GM19397 (cell line): ENCODE data around the gene EIF5A.

ENCODE experiments used
- ATAC-seq: cut with Tn5 transposase; IDR thresholded peaks from one replicate; pipeline ENCODE4 v1.9.1; 2021; ENCODE audit warnings: mild to moderate bottlenecking, moderate library complexity; ENCODE audit not compliant: unreplicated experiment

EIF5A gene

GRCh38 chr17:7284911-7285310, 22.5 kb upstream of the EIF5A start:
- no peak for ATAC-seq

GRCh38 chr17:7285679-7286078, 21.7 kb upstream of the EIF5A start:
- ATAC-seq = no peak

GRCh38 chr17:7289256-7290032, 18.0 kb upstream of the EIF5A start:
- ATAC-seq = no peak

- ATAC-seq = no peak
Measured at GRCh38 chr17:7290166-7290565, 17.3 kb upstream of the EIF5A start.

GRCh38 chr17:7290685-7291084, 16.7 kb upstream of the EIF5A start:
- no peak for ATAC-seq

- no peak for ATAC-seq
Measured at GRCh38 chr17:7292194-7292593, 15.2 kb upstream of the EIF5A start.

GRCh38 chr17:7292729-7293128, 14.7 kb upstream of the EIF5A start:
- ATAC-seq = no peak

- ATAC-seq = no peak
Measured at GRCh38 chr17:7293159-7293558, 14.3 kb upstream of the EIF5A start.

GRCh38 chr17:7293816-7294613, 13.4 kb upstream of the EIF5A start:
- ATAC-seq = no peak

- no peak for ATAC-seq
Measured at GRCh38 chr17:7294614-7295153, 12.7 kb upstream of the EIF5A start, which contains the start of gene YBX2. Gene YBX2 (minus strand): TSS chr17:7294639. CDS start chr17:7294500, 139 bp downstream.

GRCh38 chr17:7295230-7296180, 11.9 kb upstream of the EIF5A start:
- no peak for ATAC-seq

GRCh38 chr17:7296189-7296861, 11.1 kb upstream of the EIF5A start:
- ATAC-seq = no peak

- no peak for ATAC-seq
Measured at GRCh38 chr17:7304179-7304578, 3.2 kb upstream of the EIF5A start.

- peak; percentile 10 for ATAC-seq
Measured at GRCh38 chr17:7307686-7308624, 527 bp downstream of the EIF5A start.

GRCh38 chr17:7308625-7309433, 1.4 kb downstream of the EIF5A start:
- ATAC-seq = no peak

GRCh38 chr17:7309628-7310027, 2.2 kb downstream of the EIF5A start:
- no peak for ATAC-seq

- no peak for ATAC-seq
Measured at GRCh38 chr17:7311110-7311705, 3.8 kb downstream of the EIF5A start.
